Stimulated activated CD8-positive, alpha-beta memory T cell treated with anti-CD3 and anti-CD28 coated beads, Interleukin-7, amount 100 ng/mL, for 24 hours (primary cell): ENCODE measurements around the gene HEMK1.

Source experiments
- DNase-seq: peaks from one replicate; pipeline ENCODE4 v3.0.0-alpha.2; 2020; ENCODE audit warnings: low read depth

The HEMK1 gene

DNA sequence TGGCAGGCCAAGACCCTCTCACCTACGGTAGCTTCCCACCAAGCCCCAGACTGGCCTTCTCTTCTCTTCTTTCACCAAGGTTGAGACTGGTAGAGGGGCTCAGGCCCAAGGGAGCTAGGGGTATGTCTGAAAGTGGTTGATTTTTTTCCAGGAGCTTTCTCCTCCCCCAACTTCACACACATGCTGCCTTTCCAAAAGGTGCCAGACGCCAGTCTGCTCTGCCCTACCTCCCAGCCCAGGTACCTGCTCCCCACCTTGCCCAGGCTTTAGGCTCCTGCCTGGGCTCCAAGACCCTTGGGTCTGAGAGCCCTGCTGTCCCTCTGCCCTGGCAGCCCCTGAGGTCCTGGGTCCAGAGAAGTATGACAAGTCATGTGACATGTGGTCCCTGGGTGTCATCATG is 76.1 kb downstream of the HEMK1 start:
- DNase-seq = no peak
